Astrocyte (in vitro differentiated cells and primary cell): ENCODE data around the gene GPR39. TPM values are rescaled to one million over a fixed set of nuclear protein-coding genes. Genes with fewer than 3 reads are reported as not detected.

ENCODE experiments used
- DNase-seq: peaks from one replicate; pipeline ENCODE4 v3.0.0-alpha.2; 2010; ENCODE audit warnings: low read depth
- FAIRE-seq: peaks from 2 replicates; lab custom pipeline; 2011; peaks lifted over from hg19 to GRCh38; lab: Jason Lieb, UNC
- H2AFZ ChIP-seq: 2 replicates; pipeline ENCODE4 v1.6.0; 2012; ENCODE audit warnings: low read depth, low read length, inconsistent platforms
- H3K27ac ChIP-seq: 2 replicates; pipeline ENCODE4 v1.5.1; 2011; ENCODE audit warnings: low read depth, low read length, inconsistent platforms
- H3K27me3 ChIP-seq: 2 replicates; pipeline ENCODE4 v1.6.0; 2011; ENCODE audit warnings: low read length, inconsistent platforms; ENCODE audit not compliant: insufficient read depth
- H3K36me3 ChIP-seq: 2 replicates; pipeline ENCODE4 v1.5.1; 2011; ENCODE audit warnings: low read length, inconsistent platforms; ENCODE audit not compliant: insufficient read depth
- H3K4me1 ChIP-seq: 2 replicates; pipeline ENCODE4 v1.5.1; 2011; ENCODE audit warnings: low read length, inconsistent platforms; ENCODE audit not compliant: insufficient read depth
- H3K4me2 ChIP-seq: 2 replicates; pipeline ENCODE4 v1.6.0; 2012; ENCODE audit warnings: low read length, inconsistent platforms
- H3K4me3 ChIP-seq: 2 replicates; pipeline ENCODE4 v1.5.1; 2011; ENCODE audit warnings: low read depth, mild to moderate bottlenecking, low read length, inconsistent platforms; ENCODE audit not compliant: insufficient read depth
- H3K79me2 ChIP-seq: 2 replicates; pipeline ENCODE4 v1.6.0; 2012; ENCODE audit warnings: mild to moderate bottlenecking, low read length, inconsistent platforms; ENCODE audit not compliant: insufficient read depth
- H3K9ac ChIP-seq: 2 replicates; pipeline ENCODE4 v1.6.0; 2012; ENCODE audit warnings: mild to moderate bottlenecking, low read length, inconsistent platforms
- H3K9me3 ChIP-seq: 2 replicates; pipeline ENCODE4 v1.5.1; 2012; ENCODE audit warnings: low read depth, mild to moderate bottlenecking, low read length, inconsistent platforms; ENCODE audit not compliant: insufficient read depth
- H4K20me1 ChIP-seq: 2 replicates; pipeline ENCODE4 v1.6.0; 2012; ENCODE audit warnings: low read length, inconsistent platforms; ENCODE audit not compliant: insufficient read depth
- H3K27ac Mint-ChIP-seq: one replicate; pipeline ENCODE4 v1.8.0; 2021; ENCODE audit warnings: mild to moderate bottlenecking, mixed read lengths; ENCODE audit not compliant: unreplicated experiment
- H3K27me3 Mint-ChIP-seq: one replicate; pipeline ENCODE4 v1.8.0; 2021; ENCODE audit warnings: low read depth, mixed read lengths; ENCODE audit not compliant: unreplicated experiment
- H3K36me3 Mint-ChIP-seq: one replicate; pipeline ENCODE4 v1.8.0; 2021; ENCODE audit warnings: low read depth, mixed read lengths; ENCODE audit not compliant: unreplicated experiment
- H3K4me1 Mint-ChIP-seq: one replicate; pipeline ENCODE4 v1.8.0; 2021; ENCODE audit warnings: low read depth, mixed read lengths; ENCODE audit not compliant: unreplicated experiment
- H3K4me3 Mint-ChIP-seq: one replicate; pipeline ENCODE4 v1.8.0; 2021; ENCODE audit warnings: mild to moderate bottlenecking, moderate library complexity, mixed read lengths; ENCODE audit not compliant: unreplicated experiment
- H3K9me3 Mint-ChIP-seq: one replicate; pipeline ENCODE4 v1.8.0; 2021; ENCODE audit warnings: mild to moderate bottlenecking, mixed read lengths; ENCODE audit not compliant: unreplicated experiment
- EZH2 ChIP-seq: IDR thresholded peaks from 2 replicates; pipeline ENCODE4 v1.6.1; 2012; ENCODE audit warnings: mild to moderate bottlenecking, low read length, inconsistent platforms; ENCODE audit not compliant: insufficient read depth
- total RNA-seq: library from RNA; stranded (reverse); gene quantifications from 2 replicates; pipeline ENCODE4 v1.2.1, GENCODE V29; 2021
- TF ChIP-seq, protein P1 (sequence below): IDR thresholded peaks from 2 replicates; pipeline ENCODE4 v1.5.1; 2011; ENCODE audit warnings: low read depth, mild to moderate bottlenecking, inconsistent platforms, low read length, moderate library complexity; ENCODE audit not compliant: insufficient read depth

GPR39 gene
- total RNA-seq, 1 donor from 2014 or later = 4.4 TPM

DNA sequence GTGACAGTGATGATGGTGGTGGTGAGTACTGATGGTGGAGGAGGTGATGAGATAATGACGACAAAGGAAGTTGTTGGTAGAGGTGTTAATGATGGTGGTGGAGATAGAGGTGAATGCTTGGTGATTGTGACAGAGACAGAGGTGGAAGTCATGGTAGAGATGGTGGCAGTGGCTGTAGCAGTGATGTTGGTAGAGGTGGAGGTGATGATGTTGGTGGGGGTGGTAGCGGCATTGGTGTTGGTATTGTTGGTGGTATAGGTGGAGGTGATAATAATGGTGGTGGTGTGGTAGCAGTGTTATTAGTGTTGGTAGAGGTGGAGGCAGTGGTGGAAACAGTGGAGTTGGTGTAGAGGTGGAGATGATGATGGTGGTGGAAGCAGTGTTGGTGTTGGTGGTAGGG is 217.0 kb downstream of the GPR39 start:
- Histone ChIP-seq H3K79me2 (peaks cover 11% of the 10 kb centered on the region), H3K9ac (no peak overlapping the region), H2AFZ (no peak overlapping the region), H3K27ac (no peak overlapping the region), H3K36me3 (no peaks in the 10 kb centered on the region), H3K4me2 (no peak overlapping the region), H3K4me3 (no peak overlapping the region), H3K27me3 (no peaks in the 10 kb centered on the region), H3K4me1 (peaks cover 5% of the 10 kb centered on the region), H4K20me1 (peaks cover 8% of the 10 kb centered on the region), H3K9me3 (no peaks in the 10 kb centered on the region)
- Mint-ChIP-seq H3K27ac (no peak overlapping the region), H3K4me1 (peaks cover 28% of the 10 kb centered on the region), H3K27me3 (no peaks in the 10 kb centered on the region), H3K9me3 (peaks cover 2% of the 10 kb centered on the region), H3K4me3 (no peak overlapping the region), H3K36me3 (peaks cover 7% of the 10 kb centered on the region)
- TF ChIP-seq, protein P1, sequence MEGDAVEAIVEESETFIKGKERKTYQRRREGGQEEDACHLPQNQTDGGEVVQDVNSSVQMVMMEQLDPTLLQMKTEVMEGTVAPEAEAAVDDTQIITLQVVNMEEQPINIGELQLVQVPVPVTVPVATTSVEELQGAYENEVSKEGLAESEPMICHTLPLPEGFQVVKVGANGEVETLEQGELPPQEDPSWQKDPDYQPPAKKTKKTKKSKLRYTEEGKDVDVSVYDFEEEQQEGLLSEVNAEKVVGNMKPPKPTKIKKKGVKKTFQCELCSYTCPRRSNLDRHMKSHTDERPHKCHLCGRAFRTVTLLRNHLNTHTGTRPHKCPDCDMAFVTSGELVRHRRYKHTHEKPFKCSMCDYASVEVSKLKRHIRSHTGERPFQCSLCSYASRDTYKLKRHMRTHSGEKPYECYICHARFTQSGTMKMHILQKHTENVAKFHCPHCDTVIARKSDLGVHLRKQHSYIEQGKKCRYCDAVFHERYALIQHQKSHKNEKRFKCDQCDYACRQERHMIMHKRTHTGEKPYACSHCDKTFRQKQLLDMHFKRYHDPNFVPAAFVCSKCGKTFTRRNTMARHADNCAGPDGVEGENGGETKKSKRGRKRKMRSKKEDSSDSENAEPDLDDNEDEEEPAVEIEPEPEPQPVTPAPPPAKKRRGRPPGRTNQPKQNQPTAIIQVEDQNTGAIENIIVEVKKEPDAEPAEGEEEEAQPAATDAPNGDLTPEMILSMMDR = no peak
- TF ChIP-seq EZH2 = no peak
- no peak for DNase-seq
- no peak for FAIRE-seq

DNA sequence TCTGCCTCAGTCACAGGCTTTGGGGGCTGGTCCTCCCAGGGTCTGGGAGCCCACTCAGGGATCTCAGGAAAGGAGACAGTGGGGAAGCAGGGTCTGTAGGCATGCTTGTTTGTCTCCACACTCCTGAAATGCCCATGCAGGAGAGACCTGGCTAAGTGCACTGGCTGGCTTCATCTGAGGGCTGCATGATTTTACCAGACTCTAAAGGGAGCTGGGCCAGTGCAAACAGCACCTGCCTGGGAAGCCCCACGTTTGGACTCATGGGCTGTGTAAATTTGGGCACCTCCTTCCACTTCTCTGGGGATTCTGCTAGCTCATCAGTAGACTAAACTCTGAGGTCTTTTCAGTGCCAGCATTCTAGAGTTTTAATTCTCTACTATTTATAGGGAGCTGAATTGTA is 219.7 kb downstream of the GPR39 start:
- Histone ChIP-seq H3K4me1 (peaks cover 5% of the 10 kb centered on the region), H3K27me3 (no peaks in the 10 kb centered on the region), H4K20me1 (peaks cover 8% of the 10 kb centered on the region), H3K4me3 (no peak overlapping the region), H3K79me2 (peaks cover 11% of the 10 kb centered on the region), H3K9ac (no peak overlapping the region), H2AFZ (no peak overlapping the region), H3K9me3 (no peaks in the 10 kb centered on the region), H3K4me2 (no peak overlapping the region), H3K36me3 (no peaks in the 10 kb centered on the region), H3K27ac (no peak overlapping the region)
- Mint-ChIP-seq H3K27ac (no peak overlapping the region), H3K4me3 (no peak overlapping the region), H3K4me1 (peaks cover 35% of the 10 kb centered on the region), H3K36me3 (peaks cover 3% of the 10 kb centered on the region), H3K27me3 (no peaks in the 10 kb centered on the region), H3K9me3 (peaks cover 5% of the 10 kb centered on the region)
- TF ChIP-seq EZH2 = no peak
- TF ChIP-seq, protein P1 = no peak
- no peak for DNase-seq
- FAIRE-seq = no peak

DNA sequence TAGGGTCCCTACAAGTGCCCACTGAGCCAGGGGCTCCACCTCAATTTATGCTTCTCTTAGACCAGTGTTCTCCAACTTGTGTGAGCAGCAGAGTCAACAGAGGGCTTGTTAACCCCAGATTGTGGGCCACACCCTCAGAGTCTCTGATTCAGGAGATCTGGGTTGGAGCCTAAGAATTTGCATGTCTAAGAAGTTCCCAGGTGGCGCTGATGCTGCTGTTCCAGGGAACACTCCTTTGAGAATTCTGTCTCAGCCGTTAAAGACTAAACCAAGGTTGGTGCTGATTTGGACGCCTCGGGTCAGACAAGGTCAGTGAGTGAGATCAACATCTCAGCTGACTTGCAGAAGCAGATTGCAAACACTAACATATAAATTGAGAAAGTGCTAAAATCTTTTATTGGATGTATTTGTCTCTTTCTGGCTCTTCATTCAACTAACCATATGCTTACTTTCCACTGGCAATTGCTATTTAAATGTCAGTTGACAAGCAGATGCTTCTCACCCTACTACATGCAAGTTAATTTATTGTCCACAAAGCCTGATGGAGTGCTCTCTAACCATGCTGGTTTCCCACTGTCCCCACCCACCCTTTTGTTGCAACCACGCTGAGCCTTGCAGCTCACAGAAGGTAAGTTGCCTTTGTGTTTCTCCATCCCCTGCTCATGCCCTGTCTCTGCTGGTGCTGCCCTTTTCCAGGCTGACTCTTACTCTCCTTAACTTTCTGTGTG is 221.9 kb downstream of the GPR39 start:
- Mint-ChIP-seq H3K36me3 (peaks cover 3% of the 10 kb centered on the region), H3K4me1 (peaks cover 28% of the 10 kb centered on the region), H3K4me3 (no peak overlapping the region), H3K27me3 (no peaks in the 10 kb centered on the region), H3K27ac (no peak overlapping the region), H3K9me3 (peaks cover 3% of the 10 kb centered on the region)
- Histone ChIP-seq H3K4me3 (no peak overlapping the region), H3K9ac (no peak overlapping the region), H4K20me1 (peaks cover 14% of the 10 kb centered on the region), H3K79me2 (peaks cover 9% of the 10 kb centered on the region), H3K27me3 (no peaks in the 10 kb centered on the region), H3K4me2 (no peak overlapping the region), H3K36me3 (no peaks in the 10 kb centered on the region), H3K4me1 (no peaks in the 10 kb centered on the region), H2AFZ (no peak overlapping the region), H3K9me3 (no peaks in the 10 kb centered on the region), H3K27ac (no peak overlapping the region)
- no peak for TF ChIP-seq EZH2
- TF ChIP-seq, protein P1 = no peak
- no peak for FAIRE-seq
- no peak for DNase-seq
